GM19099 (cell line): ENCODE measurements around the gene TTC21A.

Experiments
- POLR2A ChIP-seq: IDR thresholded peaks from 3 replicates; pipeline ENCODE4 v1.6.1; 2011; ENCODE audit warnings: low read depth; ENCODE audit not compliant: insufficient read length; ENCODE audit errors: extremely low read depth

TTC21A gene

DNA sequence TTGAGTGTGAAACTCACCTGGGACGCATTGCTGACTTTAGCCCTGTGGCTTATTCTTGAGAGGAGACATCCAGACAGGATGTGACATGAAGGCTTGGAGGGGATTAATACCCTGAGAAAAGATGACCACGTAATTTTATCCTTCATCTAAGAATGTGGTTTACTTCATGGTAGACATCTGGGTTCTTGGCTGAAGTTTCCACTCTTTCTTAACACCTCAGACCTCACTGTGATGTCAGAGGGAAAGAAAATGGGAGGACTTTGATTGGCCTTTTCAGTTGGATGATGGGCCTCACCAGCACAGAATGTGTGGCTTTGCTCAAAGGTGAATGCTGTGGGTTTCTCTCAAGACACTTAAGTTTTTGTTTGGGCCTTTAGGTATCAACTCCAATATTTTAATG is 16.6 kb upstream of the TTC21A start:
- no peak for TF ChIP-seq POLR2A

DNA sequence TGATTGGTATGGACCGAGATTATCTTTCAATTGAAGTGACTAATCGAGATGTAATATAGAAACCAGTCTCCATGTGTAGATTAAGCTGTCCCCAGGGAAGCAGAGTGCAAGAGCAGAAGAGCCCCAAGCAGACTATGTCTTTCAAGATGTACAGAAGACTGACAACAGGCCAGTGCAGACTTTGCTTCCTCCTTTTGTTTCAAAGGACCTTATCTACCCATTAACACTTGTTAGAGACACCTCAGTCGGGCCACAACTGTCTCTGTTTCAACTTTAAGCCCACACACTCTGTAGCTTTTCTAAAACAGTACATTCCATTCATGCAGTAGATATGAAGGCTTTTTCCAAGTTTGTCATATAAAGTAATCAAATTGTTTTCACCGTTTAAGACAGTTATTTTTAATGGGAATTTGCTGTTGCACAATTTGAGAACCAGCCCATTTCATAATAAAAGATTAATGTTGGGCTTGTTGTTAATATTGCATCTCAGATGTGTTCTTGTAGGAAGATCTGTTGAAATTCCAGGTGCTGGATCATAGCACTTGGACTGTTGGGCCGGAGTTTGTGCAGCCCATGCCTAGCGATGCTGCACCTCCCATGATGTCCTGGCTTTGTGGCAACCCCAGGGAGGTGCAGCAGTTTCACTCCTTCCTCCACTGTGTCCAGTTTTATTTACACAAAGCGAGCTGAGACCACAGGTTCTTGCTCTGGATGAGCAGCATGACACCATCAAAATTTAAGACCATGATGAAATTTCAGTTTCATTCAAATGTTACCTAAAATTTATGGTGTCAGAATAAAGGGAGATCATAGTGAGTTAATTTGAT is 12.4 kb upstream of the TTC21A start:
- TF ChIP-seq POLR2A: no peak

DNA sequence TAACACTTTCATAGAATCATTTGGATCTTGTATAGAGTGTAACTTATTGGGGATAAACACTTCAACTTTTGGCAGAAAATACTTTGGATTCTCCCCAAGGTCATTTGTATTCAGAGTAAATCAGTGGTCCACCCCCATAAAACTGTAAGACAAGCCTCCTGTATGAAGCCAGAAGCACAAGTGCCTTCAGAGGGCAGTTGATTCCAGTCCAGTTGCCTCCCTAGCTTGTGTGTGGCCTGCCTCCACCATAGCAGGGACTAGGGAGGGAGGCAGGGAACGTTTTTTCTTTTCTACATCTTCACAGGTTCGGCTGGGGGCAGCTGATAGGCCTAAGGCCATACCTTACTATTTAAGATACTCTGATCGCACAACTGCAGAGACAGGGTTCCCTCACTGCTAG is 11.7 kb upstream of the TTC21A start:
- TF ChIP-seq POLR2A: no peak

DNA sequence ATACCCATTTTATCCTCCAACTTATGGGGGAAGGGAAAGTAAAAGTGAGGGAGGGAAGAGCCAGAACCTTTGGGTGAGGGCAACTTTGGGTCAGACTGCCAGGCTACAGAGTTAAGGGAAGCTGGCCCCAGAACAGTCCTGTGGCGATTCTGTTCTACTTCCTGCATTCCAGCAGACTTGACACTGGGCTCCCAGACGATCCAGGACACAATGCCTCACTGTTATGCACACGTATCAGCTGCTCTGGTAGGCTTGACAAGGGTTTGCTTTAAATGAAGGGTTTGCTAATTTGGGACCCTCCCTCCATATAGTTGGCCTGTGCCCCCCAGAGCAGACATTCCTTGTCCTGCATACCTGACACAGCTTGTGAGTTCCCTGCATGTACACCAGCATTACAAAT is 10.7 kb upstream of the TTC21A start:
- no peak for TF ChIP-seq POLR2A

DNA sequence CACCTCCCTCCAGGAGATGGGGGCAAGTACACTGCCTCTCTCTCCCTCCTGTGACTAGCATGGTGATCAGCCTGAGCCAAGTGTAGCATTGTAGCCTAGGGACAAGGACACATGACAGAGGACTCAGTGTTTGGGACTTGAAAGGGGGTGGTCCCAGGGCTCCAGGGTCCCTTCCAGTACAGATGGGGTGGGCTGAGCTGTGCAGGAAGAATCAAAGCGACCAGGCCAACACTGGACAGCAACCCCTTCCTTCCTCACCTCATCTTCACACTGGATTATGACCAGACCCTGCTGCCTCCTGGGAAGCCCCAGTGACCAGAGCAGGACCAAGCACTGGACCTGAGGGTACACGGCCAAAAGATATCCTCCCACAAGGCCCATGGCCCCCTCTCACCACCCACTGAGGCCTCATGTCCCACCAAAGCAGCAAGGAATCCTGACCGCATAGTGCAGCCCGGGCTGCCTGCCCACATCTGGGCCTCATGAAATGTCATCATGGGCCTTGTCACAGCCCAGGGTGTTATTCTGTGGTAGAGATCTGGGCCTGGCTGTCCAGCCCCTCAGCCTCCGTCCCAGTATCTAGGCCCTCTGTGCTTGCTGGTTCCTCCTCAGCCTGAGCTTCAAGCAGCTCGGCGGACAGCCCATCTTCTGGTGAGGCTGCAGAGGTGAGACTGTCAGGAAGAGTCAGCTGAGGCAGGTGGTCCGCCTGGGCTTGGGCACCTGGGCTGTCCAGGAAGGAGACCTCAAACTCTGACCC is 9.6 kb upstream of the TTC21A start:
- no peak for TF ChIP-seq POLR2A

DNA sequence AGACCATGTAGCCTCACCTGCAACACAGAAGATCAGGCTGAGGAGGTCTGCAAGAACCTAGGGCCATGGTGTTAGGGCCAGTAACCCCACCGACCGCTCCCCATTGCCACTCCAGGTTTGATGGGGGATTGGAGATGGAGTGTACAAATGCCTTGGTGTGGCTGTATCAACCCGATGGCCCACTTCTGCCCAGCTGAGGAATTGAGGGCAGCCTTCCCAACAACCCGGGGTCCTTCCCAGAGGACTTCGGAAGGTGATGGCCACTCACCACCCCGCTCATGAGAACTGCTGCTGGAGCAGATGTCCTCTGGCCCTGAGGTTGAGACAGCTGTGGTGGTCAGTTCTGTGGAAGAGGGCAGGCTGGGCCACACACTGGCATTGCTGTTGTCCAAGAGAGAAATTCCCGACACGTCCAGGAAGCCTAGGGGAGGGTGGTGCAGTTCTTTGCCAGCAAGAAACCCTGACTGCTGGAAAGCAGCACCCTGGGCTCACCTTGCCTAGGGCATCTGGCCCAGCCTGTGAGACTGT is 8.9 kb upstream of the TTC21A start:
- TF ChIP-seq POLR2A: no peak

DNA sequence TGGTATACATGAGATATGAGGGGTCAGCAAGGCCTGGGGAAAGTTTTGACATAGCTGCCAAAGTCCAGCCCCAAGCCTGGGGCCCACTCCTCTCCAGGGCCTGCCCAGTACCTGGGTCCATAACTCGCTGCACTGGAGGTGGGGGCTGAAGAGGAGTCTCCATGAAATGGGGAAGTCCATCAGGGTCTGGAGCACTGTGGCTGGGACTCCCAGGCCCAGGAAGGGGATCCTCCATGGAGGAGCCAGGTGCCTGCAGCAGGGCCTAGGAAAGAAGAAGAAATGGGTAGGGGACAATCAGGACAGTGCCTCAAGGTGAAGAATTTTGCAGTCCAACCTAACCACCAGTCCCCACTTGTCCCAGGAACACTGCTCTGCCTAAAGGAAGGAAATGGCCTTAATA is 8.2 kb upstream of the TTC21A start:
- no peak for TF ChIP-seq POLR2A

DNA sequence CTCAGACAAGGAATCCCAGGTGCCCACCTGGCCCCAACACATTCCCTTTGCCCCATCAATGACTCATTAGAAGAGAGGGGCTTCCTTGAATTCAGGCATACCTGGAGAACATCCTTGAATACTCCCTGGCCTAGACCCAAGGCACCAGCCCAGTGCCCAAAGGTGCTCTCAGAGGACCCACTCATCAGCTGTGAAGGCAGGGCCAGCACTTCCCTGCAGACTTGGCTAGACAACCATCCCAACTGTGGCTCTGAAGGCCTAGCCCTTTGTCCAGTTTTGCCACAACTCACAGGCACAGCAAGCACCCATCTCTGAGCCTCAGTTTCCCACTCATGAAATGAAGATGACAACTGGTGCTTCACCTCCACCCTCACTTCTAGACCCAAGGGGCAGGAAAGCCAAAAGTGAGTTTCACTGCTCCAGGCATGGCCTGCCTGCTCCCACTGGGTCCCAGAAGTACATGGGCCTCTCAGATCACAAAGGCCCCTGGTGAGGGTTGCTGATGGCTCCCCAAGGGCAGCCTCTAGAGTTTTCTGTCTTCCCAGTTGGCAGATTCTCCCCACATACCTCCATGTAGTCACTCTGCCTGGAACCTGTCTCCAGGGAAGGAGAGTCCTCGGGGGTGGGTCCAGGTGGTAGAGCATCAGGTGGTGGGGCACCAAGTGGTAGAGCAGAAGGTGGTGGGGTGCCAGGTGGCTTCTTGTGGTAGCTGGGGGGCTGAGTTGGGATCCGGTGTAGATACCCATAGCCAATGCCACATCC is 7.6 kb upstream of the TTC21A start:
- no peak for TF ChIP-seq POLR2A

DNA sequence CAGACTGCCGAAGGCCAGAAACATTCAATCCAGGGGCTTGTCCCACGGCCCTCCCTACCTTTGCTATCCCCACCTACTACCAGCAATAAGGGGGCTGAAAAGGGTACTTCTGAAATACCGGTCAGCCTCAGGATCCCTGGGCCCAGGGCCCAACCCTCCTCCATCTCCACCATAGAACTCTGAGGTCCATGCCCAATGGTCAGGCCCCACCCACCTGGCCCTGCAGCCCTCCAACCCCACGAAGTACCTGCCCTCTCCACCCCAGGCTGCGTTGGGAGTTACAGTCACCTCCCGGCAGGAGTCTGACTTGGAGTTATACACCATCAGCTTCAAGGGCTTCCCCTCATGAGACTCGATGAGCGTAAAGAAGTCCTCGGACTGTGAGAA is 7.0 kb upstream of the TTC21A start:
- TF ChIP-seq POLR2A: no peak

DNA sequence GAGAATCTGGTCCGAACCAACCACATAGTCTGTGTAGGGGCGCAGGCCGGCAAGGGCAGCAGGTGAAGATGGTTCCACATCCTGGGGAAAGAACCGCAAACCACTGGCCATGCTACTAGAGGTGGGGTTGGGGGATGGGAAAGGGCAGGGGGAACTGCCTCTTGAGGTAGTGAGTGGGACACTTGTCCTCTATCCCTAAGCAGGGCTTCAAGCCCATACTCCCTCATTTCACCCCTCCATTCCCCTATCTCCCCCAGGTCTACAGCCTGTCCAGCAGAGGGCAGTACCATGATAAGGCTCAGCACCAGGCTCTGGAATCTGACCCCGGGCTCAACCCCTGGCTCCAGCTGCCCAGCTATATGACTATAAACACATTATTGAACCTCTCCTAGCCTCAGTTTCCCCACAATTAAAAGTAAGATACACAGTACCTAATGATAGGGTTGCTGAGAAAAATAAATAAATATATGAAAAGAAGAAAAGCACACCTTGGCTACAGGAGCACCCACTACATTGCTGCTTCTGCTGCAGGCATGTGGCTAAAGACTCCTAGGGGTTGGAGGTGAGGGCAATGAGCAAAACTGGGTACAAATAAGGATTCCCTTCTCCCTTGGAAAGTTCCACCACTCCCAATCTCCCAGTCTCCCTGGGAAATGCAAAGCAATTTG is 6.3 kb upstream of the TTC21A start:
- no peak for TF ChIP-seq POLR2A

DNA sequence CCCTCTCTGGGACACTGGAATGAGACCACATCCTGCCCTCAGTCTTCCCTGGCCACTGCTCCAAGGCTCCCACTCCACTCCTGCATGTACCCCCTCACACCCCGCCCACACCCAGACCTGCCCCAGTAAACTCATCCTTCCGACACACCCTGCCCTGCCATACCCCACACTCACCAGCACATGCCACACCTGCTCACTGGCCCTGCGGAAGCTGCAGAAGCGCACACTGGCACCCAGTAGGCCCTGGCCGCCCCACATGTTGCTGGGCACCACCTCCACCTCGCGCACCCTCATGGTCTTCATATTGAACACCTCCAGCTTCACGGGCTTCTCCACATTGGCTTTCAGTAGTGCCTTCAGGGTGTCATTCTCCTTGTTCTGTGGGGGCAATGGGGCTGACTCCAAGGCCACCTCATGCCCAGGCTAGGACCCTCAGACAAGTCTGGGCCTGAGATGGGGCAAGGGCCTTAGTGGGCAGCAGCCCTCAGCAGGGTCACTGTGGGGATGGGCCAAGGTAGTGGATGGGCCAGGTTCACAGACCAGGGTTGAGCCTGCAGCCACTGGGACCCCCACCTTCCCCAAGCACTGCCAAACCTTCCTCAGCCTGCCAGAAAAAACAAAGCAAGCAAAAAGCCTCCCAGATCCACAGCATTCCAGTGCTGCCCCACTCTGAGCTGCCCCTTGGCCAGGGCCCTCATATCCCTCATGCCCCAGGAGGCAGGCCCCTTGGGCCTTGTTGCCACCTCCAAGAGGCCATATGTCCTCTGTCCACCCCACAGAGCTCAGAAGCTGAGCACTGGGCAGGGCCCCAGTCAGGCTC is 4.8 kb upstream of the TTC21A start:
- TF ChIP-seq POLR2A: no peak

DNA sequence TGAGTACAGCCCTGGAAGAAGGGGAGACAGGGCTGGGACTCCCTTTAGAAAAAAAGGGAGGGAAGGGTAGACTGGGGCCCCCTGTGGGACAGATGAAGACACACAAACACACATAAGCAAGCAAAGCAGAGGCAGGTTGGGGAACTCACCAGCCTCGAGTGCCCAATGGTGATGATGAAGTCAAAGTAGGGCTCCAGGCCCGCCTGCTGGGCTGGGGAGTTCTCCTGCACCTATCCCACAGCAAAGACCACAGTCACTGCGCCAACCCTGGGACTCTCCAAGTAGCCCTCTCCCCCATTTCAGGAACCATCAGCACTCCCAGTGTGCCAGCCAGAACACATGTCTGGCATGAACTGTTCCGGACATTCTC is 4.2 kb upstream of the TTC21A start:
- no peak for TF ChIP-seq POLR2A

DNA sequence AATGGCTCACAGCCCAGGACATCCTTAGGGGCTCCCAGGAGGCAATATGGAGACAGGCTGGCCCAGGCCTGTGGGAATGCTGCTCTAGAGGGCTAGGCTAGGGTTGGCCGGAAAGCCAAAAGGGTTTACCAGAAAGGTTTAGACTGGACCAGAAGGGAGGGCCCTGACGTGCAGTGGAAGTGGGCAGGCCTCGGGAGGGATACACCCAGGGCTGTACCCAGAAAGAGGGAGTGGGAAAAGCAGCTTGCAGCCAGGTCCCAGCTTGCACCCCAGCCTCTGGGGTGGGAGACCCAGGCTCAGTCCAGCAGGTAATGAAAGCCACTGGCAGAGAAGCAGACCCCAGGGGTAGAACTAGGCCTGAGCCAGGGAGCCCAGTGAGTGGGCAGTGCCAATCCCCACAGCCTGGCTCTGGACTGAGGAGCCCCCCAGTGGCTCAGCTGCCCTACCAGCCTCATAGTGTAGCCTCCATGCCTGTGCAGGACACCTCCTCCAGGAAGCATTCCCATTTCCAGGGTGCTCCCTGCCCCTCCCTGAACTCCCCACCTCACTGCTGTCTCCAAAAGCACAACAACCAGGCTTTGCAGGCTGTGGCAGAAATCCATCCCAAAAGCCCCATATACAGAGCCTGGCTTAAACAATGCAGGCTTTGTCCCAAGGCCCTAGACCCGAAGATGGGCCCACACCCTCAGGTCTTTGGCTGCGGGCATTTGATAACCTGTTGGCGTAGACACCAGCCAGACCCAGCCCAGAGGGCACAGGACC is 3.5 kb upstream of the TTC21A start:
- no peak for TF ChIP-seq POLR2A
